ENCODE data around the gene FOXP4. TPM values are rescaled to one million over a fixed set of nuclear protein-coding genes. Genes with fewer than 3 reads are reported as not detected.

The FOXP4 gene
- total and polyA plus RNA-seq, 2 donors from 2014 or later, result 14.0 to 33.2 TPM

DNA sequence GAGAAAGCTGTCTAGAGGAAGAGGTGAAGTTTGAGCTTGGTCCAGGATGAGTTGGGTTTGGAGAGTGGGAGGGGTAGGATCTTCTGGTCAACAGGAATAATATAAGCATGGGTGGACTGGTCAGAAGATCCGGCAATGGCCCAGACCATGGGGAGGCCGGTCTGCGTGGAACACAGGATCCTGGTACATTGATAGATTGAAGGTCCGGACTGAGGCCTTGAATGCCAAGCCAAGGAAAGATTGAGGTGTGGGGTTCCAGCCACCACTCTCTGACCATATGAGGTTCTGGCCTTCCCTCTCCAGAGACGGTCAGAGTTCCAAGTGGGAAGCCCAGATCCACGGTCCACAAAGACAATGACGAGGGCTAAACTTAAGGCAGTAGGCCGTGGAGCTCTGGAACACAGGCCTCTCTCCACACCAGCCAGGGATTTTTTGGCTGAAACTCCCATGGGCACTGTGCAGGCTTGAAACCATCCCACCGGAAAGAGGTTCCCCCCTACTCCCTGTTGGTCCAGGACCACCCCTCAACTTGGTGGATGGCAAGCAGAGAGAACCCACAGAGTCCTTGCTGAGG lies 95.3 kb downstream of the FOXP4 start:
- H3K9ac ChIP-seq (ENCODE audit: low read length in 3 of 3), result no peak overlapping the region
- no peaks in the 10 kb centered on the region for H3K27me3 ChIP-seq (ENCODE audit: control insufficient read depth, insufficient read depth, low read length)
- H3K27ac ChIP-seq (ENCODE audit: low read depth in 2 of 2, low read length in 2 of 2), result no peak overlapping the region
- FAIRE-seq, result no peak
- no peaks in the 10 kb centered on the region for H3K9me3 ChIP-seq (ENCODE audit: control insufficient read depth in 2 of 3, insufficient read depth in 1 of 3, low read length in 3 of 3)
- intact Hi-C loops (cut with DNase I), result no loop called here
- H3K4me3 ChIP-seq (ENCODE audit: low read length in 3 of 3), result no peak overlapping the region
- TF ChIP-seq, protein P1, sequence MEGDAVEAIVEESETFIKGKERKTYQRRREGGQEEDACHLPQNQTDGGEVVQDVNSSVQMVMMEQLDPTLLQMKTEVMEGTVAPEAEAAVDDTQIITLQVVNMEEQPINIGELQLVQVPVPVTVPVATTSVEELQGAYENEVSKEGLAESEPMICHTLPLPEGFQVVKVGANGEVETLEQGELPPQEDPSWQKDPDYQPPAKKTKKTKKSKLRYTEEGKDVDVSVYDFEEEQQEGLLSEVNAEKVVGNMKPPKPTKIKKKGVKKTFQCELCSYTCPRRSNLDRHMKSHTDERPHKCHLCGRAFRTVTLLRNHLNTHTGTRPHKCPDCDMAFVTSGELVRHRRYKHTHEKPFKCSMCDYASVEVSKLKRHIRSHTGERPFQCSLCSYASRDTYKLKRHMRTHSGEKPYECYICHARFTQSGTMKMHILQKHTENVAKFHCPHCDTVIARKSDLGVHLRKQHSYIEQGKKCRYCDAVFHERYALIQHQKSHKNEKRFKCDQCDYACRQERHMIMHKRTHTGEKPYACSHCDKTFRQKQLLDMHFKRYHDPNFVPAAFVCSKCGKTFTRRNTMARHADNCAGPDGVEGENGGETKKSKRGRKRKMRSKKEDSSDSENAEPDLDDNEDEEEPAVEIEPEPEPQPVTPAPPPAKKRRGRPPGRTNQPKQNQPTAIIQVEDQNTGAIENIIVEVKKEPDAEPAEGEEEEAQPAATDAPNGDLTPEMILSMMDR (IDR thresholded peaks at IDR 0.05; ENCODE audit: borderline replicate concordance, extremely low read depth, insufficient read depth), result no peak
- peaks cover 3 to 13% (median 4%) of the 10 kb centered on the region in 3 donors for H3K4me1 ChIP-seq (ENCODE audit: control insufficient read depth in 2 of 3, insufficient read depth in 2 of 3, low read depth in 1 of 3, low read length in 3 of 3)
- peak in 1 of 5 donors; percentile 45 for DNase-seq
- no peaks in the 10 kb centered on the region for H3K36me3 ChIP-seq (ENCODE audit: control insufficient read depth in 2 of 3, insufficient read depth in 3 of 3, low read length in 3 of 3)

- H3K4me3 ChIP-seq (ENCODE audit: low read length in 3 of 3), result no peak overlapping the region
- H3K36me3 ChIP-seq (ENCODE audit: control insufficient read depth in 2 of 3, insufficient read depth in 3 of 3, low read length in 3 of 3), result no peaks in the 10 kb centered on the region
- DNase-seq (peak in 2 of 5 donors; percentile 42 to 53), FAIRE-seq (no peak)
- no peaks in the 10 kb centered on the region for H3K9me3 ChIP-seq (ENCODE audit: control insufficient read depth in 2 of 3, insufficient read depth in 1 of 3, low read length in 3 of 3)
- peaks cover 3 to 13% (median 4%) of the 10 kb centered on the region in 3 donors for H3K4me1 ChIP-seq (ENCODE audit: control insufficient read depth in 2 of 3, insufficient read depth in 2 of 3, low read depth in 1 of 3, low read length in 3 of 3)
- H3K9ac ChIP-seq (ENCODE audit: low read length in 3 of 3), result no peak overlapping the region
- TF ChIP-seq, protein P1 (IDR thresholded peaks at IDR 0.05; ENCODE audit: borderline replicate concordance, extremely low read depth, insufficient read depth), result no peak
- no peaks in the 10 kb centered on the region for H3K27me3 ChIP-seq (ENCODE audit: control insufficient read depth, insufficient read depth, low read length)
- H3K27ac ChIP-seq (ENCODE audit: low read depth in 2 of 2, low read length in 2 of 2), result no peak overlapping the region
- intact Hi-C loops (cut with DNase I), result no loop called here
These were observed 96.1 kb downstream of the FOXP4 start for GRCh38 chr6:41642090-41642959.

GRCh38 chr6:41642960-41643898 lies 97.0 kb downstream of the FOXP4 start:
- peaks cover 3 to 10% (median 4%) of the 10 kb centered on the region in 3 donors for H3K4me1 ChIP-seq (ENCODE audit: control insufficient read depth in 2 of 3, insufficient read depth in 2 of 3, low read depth in 1 of 3, low read length in 3 of 3)
- FAIRE-seq (no peak), DNase-seq (peak in 2 of 5 donors; percentile 6 to 43)
- TF ChIP-seq, protein P1 (IDR thresholded peaks at IDR 0.05; ENCODE audit: borderline replicate concordance, extremely low read depth, insufficient read depth), result no peak
- no peak overlapping the region for H3K9ac ChIP-seq (ENCODE audit: low read length in 3 of 3)
- H3K27ac ChIP-seq (ENCODE audit: low read depth in 2 of 2, low read length in 2 of 2), result no peak overlapping the region
- H3K27me3 ChIP-seq (ENCODE audit: control insufficient read depth, insufficient read depth, low read length), result no peaks in the 10 kb centered on the region
- no peaks in the 10 kb centered on the region for H3K36me3 ChIP-seq (ENCODE audit: control insufficient read depth in 2 of 3, insufficient read depth in 3 of 3, low read length in 3 of 3)
- H3K4me3 ChIP-seq (ENCODE audit: low read length in 3 of 3), result no peak overlapping the region
- intact Hi-C loops (cut with DNase I), result no loop called here
- no peaks in the 10 kb centered on the region for H3K9me3 ChIP-seq (ENCODE audit: control insufficient read depth in 2 of 3, insufficient read depth in 1 of 3, low read length in 3 of 3)

Data from kidney (tissue), 14 donors.